SKM-1 treated with dmso at 0.1 percent for 144 hours (cell line): ENCODE data around the gene DIP2A.

Experiments
- DNase-seq: peaks from one replicate; lab custom pipeline; 2025; ENCODE audit not compliant: unreplicated experiment; lab: John Stamatoyannopoulos, UW

Gene DIP2A

DNA sequence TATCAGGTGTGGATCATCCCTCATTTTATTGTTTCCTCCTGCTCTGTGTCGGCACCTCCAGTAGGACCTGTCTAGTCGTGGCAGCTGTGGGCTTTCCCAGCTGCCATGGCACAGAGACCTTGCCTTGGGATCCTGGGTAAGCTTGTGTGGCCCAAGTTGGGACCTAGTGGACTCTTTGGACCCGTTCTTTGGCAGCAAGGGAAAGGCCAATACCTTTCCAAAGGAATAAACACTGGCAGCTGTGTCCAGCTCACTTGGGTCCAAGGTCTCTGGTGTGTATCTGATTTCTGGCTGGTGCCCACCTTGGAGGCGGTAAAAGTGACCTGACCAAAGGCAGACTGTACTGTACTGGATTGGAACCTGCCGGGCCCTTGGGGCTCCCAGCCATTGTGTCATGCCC lies 21.8 kb downstream of the DIP2A start:
- no peak for DNase-seq

- no peak for DNase-seq
Observed at GRCh38 chr21:46482225-46482845, 23.6 kb downstream of the DIP2A start.

- no peak for DNase-seq
Observed at GRCh38 chr21:46482846-46483231, 24.1 kb downstream of the DIP2A start.

DNA sequence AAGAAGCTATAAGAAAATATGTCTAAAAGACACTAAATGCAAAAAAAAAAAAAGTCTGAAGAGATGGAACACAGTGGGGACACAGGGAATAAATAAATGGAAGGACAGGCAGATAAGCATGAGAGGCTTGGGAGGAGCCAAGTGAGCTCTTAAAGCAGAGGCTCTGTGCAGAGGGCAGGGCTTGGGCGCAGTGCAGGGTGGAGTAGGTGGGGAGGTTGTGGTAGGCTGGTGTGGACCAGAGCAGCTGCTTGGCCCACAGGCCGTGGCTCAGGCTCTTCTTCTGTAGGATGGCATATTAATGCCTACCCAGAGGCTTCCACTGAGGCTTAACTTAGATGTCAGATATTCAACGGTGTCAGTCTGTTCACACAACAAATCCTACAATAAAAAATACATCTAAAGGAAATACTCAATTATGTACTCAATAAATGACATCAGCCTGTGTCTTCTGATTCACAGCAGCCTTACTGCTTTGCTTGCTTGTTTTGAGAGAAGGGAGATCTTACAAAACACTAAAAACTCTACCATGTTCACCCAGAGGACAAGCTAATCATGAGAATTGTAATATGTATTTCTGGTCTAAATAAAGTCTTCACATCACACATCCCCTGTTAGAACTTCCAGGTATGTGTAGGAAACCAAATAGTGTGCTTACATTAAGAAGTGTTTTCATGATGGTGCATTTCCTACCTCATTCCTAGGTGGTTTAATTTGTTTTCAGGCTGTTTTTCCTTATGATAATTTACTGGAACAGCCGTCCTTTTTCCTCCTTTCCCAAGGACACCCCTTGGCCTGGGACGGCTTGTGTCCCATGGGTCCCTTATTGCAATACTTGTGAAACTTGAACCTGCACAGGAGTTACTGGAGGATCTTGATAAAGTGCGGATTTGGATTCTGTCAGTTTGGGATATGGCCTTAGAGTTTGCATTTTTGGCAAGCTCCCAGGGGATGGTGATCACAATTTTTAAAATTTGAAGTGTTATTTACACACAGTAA lies 24.9 kb downstream of the DIP2A start:
- DNase-seq, result no peak

DNA sequence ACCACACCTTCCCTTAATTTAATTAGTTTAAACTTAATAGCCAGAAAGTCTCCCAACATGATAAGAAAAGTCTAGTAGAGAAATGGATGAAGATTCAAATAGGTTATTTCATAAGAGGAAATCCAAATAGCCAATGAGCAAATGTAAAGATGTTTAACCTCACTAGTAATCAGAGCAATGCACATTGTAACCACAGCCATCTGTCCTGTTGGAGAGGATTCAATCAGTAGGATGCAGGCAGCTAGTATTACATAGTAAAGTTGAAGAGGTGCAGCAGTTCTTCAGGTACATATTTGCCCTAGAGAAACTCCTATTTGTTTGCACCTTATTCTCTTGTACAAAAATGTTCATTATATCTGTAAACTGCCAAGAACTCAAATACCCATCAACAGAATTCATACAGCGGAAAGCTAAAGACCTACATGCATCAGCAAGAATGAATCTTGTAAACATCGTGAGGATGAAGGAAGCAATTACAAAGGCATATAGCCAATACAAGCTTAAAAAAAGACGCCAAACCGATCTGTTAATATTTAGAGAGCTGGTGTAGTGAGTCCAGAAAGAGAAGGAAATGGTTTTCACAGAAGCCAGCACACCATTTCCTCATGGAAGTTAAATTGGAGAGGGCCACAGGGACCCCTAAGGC lies 27.9 kb downstream of the DIP2A start:
- no peak for DNase-seq

- no peak for DNase-seq
Observed at GRCh38 chr21:46489162-46489663, 30.5 kb downstream of the DIP2A start.

GRCh38 chr21:46489800-46490199 lies 31.1 kb downstream of the DIP2A start:
- DNase-seq, result no peak

DNA sequence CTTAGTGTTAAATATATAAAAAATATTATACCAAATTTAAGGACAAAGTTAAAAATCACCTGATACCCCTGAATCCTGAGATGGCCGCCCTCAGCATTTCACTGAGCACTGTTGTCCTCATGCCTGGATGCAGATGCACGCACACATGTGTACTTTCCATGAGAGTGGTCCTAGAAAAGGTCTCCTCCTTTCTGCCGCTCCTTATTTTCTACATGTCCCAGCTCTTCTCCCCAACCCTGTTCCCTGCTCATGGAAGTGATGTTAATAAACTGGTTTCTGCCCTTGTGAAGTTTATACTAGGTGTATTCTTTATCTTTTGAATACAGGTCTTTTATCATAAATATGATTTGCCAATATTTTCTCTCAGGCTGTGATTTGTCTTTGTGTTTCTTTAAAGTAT lies 32.9 kb downstream of the DIP2A start:
- DNase-seq, result no peak

DNA sequence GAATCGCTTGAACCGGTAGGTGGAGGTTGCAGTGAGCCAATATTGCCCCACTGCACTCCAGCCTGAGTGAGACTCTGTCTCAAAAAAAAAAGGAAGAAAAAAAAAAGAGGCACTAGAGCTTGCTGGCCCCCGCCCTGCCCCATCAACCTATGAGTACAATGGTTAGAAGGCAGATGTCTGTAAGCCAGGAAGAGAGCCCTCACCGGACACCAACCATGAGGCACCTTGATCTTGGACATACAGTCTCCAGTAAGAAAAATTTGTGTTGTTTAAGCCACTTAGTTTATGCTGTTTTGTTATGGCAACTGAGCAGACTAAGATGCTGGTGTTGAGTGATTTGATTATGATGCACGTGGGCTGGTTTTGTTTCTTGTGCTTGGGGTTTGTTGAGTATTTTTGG lies 34.2 kb downstream of the DIP2A start:
- DNase-seq, result no peak

GRCh38 chr21:46493828-46494227 lies 35.1 kb downstream of the DIP2A start:
- DNase-seq, result no peak

- no peak for DNase-seq
Observed at GRCh38 chr21:46498335-46499050, 39.8 kb downstream of the DIP2A start.

GRCh38 chr21:46500224-46500861 lies 41.7 kb downstream of the DIP2A start:
- no peak for DNase-seq

GRCh38 chr21:46503922-46504550 lies 45.3 kb downstream of the DIP2A start:
- no peak for DNase-seq

DNA sequence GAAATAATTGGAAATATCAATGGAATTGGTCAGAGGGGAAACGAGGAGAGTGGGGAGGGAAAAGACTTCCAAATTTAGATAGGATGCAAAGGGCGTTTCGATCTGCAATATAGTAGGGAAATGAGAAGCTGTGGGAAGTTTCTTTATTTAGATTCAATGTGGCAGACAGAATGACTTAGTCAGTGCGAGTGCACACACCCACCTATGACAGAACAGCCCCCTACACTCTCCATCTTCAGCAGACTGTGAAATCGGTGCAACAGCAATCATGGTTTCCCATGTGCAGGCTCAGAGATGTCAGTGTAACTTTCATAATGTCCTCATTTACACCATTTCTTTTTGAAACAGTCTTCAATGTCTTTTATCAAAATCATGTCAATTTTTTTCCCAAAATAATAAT lies 46.0 kb downstream of the DIP2A start:
- no peak for DNase-seq

DNA sequence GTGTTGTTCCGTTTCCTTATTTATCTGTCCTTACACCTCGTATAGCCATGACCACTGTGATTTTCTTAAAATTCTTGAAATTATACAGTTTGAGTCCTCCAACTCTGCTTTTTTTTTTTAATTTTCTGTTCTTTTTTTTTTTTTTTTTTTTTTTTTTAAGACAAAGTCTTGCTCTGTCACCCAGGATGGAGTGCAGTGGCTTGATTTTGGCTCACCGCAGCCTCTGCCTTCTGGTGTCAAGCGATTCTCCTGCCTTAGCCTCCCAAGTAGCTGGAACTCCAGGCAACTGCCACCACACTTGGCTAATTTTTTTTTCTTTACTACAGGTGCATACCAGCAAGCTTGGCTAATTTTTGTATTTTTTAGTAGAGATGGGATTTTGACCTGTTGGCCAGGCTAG lies 48.9 kb downstream of the DIP2A start:
- no peak for DNase-seq

DNA sequence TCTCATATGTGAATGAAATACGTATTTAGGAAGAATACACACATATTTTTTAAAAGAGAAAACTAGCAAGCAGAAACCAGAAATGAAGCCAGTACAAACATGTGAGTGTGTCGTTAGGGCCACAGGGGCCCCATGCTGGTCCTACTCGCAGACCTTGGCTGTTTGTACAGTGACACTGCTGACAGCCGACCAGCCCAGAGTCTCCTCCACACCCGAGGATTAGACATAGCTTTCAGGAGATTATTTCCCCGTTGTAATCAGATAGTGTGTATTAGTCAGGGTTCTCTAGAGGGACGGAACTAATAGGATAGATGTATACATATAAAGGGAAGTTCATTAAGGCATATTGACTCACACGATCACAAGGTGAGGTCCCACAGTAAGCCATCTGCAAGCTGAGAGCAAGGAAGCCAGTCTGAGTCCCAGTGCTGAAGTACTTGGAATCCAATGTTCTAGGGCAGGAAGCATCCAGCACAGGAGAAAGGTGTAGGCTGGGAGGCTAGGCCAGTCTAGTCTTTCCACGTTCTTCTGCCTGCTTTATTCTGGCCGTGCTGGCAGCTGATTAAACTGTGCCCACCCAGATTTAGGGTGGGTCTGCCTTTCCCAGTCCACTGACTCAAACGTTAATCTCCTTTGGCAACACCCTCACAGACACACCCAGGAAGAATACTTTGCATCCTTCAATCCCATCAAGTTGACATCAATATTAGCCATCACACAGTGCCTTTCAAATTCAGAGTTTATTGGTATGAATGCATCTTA lies 51.2 kb downstream of the DIP2A start:
- DNase-seq, result no peak

DNA sequence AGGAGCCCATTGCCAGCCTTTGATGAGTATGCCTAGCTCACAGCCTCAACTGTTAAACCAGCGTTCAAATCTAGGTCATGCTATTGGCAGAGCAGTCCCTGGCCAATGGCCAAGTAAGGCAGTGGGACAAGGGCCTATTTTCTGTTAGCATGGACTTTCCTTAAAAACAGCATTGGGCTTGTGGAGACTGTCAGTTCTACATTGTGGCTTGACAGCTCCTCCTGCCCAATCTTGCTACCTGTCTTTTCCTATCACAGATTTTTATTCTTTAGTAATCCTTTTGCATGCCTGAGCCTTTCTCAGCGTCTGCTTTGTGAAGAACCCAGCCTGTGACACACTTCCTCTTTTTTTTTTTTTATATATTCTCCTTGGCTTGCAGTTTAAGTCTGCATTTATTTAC lies 56.4 kb downstream of the DIP2A start:
- DNase-seq, result peak; percentile 12

DNA sequence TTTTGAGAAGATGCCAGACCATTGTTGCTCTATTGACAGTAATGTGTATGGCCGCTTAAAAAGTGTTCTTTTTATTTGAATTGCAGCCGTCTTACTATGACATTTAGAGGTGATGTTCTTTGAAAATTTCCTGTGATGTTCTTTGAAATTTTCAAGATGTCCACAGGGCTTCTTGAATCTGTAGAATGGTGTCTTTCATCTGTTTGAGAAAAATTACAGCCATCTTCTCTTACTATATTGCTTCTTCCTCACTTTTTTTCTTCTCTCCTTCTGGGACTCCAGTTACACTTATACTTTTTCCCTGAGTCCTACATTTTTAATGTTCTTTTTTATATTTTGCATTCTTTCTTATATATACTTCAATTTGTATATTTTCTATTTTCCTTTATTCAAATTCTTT lies 57.4 kb downstream of the DIP2A start:
- no peak for DNase-seq

- no peak for DNase-seq
Observed at GRCh38 chr21:46517361-46517760, 58.7 kb downstream of the DIP2A start.
